Tibial nerve (tissue), 4 donors: ENCODE results near the gene MTURN. TPM values are rescaled to one million over a fixed set of nuclear protein-coding genes. Genes with fewer than 3 reads are reported as not detected.
"Not testable (repeated sequence)": the region's sequence is repeated elsewhere in the genome, so short reads cannot be mapped to it uniquely, and the experiment has no call there.

ENCODE experiments used
- DNase-seq, 2 donors: peaks; one replicate each; pipeline ENCODE4 v3.0.0-alpha.2; 2019; ENCODE audit warnings: low spot score in 2 of 2
- H3K27ac ChIP-seq, 4 donors: fragments of 200-600 bp; sonication (generic) in 3 of 4; one replicate each; pipeline ENCODE4 v1.5.1; 2017 to 2019; ENCODE audit warnings: mild to moderate bottlenecking in 1 of 4
- H3K27me3 ChIP-seq, 2 donors: fragments of 200-600 bp; sonication (generic) in 1 of 2; one replicate each; pipeline versions ENCODE4 v1.5.1 to v1.6.0; 2017 to 2019
- H3K36me3 ChIP-seq, 3 donors: fragments of 200-600 bp; sonication (generic); one replicate each; pipeline ENCODE4 v1.5.1; 2018 to 2019
- H3K4me1 ChIP-seq, 4 donors: fragments of 200-600 bp; sonication (generic) in 3 of 4; one replicate each; pipeline ENCODE4 v1.5.1; 2017 to 2019
- H3K4me3 ChIP-seq, 4 donors: fragments of 200-600 bp; sonication (generic) in 3 of 4; one replicate each; pipeline ENCODE4 v1.5.1; 2017 to 2019; ENCODE audit warnings: mild to moderate bottlenecking in 1 of 4, moderate library complexity in 1 of 4
- H3K9me3 ChIP-seq, 4 donors: fragments of 200-600 bp; sonication (generic) in 3 of 4; one replicate each; pipeline ENCODE4 v1.5.1; 2017 to 2019
- EP300 ChIP-seq, 2 donors: sonication (generic); formaldehyde crosslinking; IDR thresholded peaks; one replicate each; pipeline ENCODE4 v1.6.1; 2017; ENCODE audit warnings: antibody characterized with exemption in 2 of 2, mild to moderate bottlenecking in 1 of 2
- POLR2A ChIP-seq, 2 donors: fragments of 450-650 bp; IDR thresholded peaks; one replicate each; pipeline ENCODE4 v1.6.1; 2017; ENCODE audit warnings: antibody characterized with exemption in 2 of 2, mild to moderate bottlenecking in 2 of 2, moderate library complexity in 2 of 2
- WGBS, 2 donors: methylation state at CpG; one replicate each; pipeline ENCODE4 v1.1.5; 2018; 5-methylcytosine and 5-hydroxymethylcytosine counted together
- total RNA-seq, 4 donors: library from RNA; depleted of rRNA; stranded (reverse); fragments of >200 nt; gene quantifications; one replicate each; pipeline ENCODE4 v1.1.0, GENCODE V29; 2016
- TF ChIP-seq, protein P1 (sequence below), 5 experiments: fragments of 200-600 bp in 3 of 5; fragments of 450-650 bp in 2 of 5; sonication (generic) in 3 of 5; IDR thresholded peaks; one replicate each; pipeline ENCODE4 v1.5.1; 2016 to 2019; ENCODE audit warnings: antibody characterized with exemption in 5 of 5, mild to moderate bottlenecking in 3 of 5, moderate library complexity in 2 of 5

MTURN gene
- total RNA-seq, 4 donors from 2014 or later, result 156 to 246 (median 186) TPM

- DNase-seq, result no peak
- Histone ChIP-seq H3K27ac (peak overlapping the region in 3 of 4 donors; percentile 37 to 94 (median 87)), H3K27me3 (no peaks in the 10 kb centered on the region), H3K4me1 (peaks cover 0 to 72% (median 27%) of the 10 kb centered on the region in 4 donors), H3K4me3 (no peak overlapping the region), H3K9me3 (no peaks in the 10 kb centered on the region), H3K36me3 (no peaks in the 10 kb centered on the region)
- 67 to 72% methylated on average over 4 of the region's 4 CpGs for WGBS, 2 donors
- TF ChIP-seq EP300 (IDR thresholded peaks at IDR 0.05) (no peak), POLR2A (IDR thresholded peaks at IDR 0.05) (no peak)
- TF ChIP-seq, protein P1, sequence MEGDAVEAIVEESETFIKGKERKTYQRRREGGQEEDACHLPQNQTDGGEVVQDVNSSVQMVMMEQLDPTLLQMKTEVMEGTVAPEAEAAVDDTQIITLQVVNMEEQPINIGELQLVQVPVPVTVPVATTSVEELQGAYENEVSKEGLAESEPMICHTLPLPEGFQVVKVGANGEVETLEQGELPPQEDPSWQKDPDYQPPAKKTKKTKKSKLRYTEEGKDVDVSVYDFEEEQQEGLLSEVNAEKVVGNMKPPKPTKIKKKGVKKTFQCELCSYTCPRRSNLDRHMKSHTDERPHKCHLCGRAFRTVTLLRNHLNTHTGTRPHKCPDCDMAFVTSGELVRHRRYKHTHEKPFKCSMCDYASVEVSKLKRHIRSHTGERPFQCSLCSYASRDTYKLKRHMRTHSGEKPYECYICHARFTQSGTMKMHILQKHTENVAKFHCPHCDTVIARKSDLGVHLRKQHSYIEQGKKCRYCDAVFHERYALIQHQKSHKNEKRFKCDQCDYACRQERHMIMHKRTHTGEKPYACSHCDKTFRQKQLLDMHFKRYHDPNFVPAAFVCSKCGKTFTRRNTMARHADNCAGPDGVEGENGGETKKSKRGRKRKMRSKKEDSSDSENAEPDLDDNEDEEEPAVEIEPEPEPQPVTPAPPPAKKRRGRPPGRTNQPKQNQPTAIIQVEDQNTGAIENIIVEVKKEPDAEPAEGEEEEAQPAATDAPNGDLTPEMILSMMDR (IDR thresholded peaks at IDR 0.05), result no peak
Measured at GRCh38 chr7:30183749-30184369, 49.1 kb downstream of the MTURN start.

- no peaks in the 10 kb centered on the region for H3K36me3 ChIP-seq
- H3K9me3 ChIP-seq, result no peaks in the 10 kb centered on the region
- peaks cover 0 to 63% (median 18%) of the 10 kb centered on the region in 4 donors for H3K4me1 ChIP-seq
- no peak overlapping the region for H3K4me3 ChIP-seq
- H3K27ac ChIP-seq, result peak overlapping the region in 3 of 4 donors; percentile 37 to 94 (median 87)
- no peaks in the 10 kb centered on the region for H3K27me3 ChIP-seq
- DNase-seq, result no peak
- no peak for TF ChIP-seq POLR2A (IDR thresholded peaks at IDR 0.05)
- TF ChIP-seq, protein P1 (IDR thresholded peaks at IDR 0.05), result no peak
- TF ChIP-seq EP300 (IDR thresholded peaks at IDR 0.05), result peak in 1 of 2 donors; percentile 81
- 43 to 52% methylated on average over 4 of the region's 4 CpGs for WGBS, 2 donors
Measured at GRCh38 chr7:30184791-30185487, 50.2 kb downstream of the MTURN start.

DNA sequence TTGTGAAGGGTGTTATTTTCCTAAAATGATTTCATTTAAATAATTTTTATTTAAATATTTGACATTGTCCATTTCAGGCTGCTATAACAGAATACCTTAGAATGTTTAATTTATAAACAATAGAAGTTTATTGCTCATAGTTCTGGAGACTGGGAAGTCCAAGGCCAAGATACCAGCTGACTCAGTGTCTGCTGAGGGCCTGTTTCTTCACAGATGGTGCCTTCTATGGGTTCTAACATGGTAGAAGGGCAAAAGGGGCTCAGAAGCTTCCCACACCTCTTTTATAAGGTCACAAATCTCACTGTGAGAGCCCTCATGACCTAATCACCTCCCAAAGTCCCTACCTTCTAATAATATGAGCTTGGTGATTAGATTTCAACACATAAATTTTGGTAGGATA is 50.7 kb downstream of the MTURN start:
- no peak for DNase-seq
- no peak overlapping the region for H3K4me3 ChIP-seq
- peak overlapping the region in 2 of 4 donors; percentile 87 to 94 for H3K27ac ChIP-seq
- H3K4me1 ChIP-seq, result peaks cover 0 to 57% (median 13%) of the 10 kb centered on the region in 4 donors
- H3K9me3 ChIP-seq, result no peaks in the 10 kb centered on the region
- H3K27me3 ChIP-seq, result no peaks in the 10 kb centered on the region
- H3K36me3 ChIP-seq, result no peaks in the 10 kb centered on the region
- TF ChIP-seq, protein P1 (IDR thresholded peaks at IDR 0.05), result no peak
- no peak for TF ChIP-seq POLR2A (IDR thresholded peaks at IDR 0.05)
- no peak for TF ChIP-seq EP300 (IDR thresholded peaks at IDR 0.05)

- Histone ChIP-seq H3K9me3 (no peaks in the 10 kb centered on the region), H3K36me3 (peaks cover 0 to 5% (median 0%) of the 10 kb centered on the region in 3 donors), H3K4me3 (no peak overlapping the region), H3K27me3 (no peaks in the 10 kb centered on the region), H3K27ac (peak overlapping the region in 2 of 4 donors; percentile 87 to 94), H3K4me1 (peaks cover 0 to 45% (median 8%) of the 10 kb centered on the region in 4 donors)
- no peak for TF ChIP-seq POLR2A (IDR thresholded peaks at IDR 0.05)
- TF ChIP-seq EP300 (IDR thresholded peaks at IDR 0.05), result no peak
- TF ChIP-seq, protein P1 (IDR thresholded peaks at IDR 0.05), result no peak
- 100% methylated on average over 1 of the region's 1 CpG for WGBS, 2 donors
- no peak for DNase-seq
Measured at GRCh38 chr7:30186725-30187124, 51.9 kb downstream of the MTURN start.

DNA sequence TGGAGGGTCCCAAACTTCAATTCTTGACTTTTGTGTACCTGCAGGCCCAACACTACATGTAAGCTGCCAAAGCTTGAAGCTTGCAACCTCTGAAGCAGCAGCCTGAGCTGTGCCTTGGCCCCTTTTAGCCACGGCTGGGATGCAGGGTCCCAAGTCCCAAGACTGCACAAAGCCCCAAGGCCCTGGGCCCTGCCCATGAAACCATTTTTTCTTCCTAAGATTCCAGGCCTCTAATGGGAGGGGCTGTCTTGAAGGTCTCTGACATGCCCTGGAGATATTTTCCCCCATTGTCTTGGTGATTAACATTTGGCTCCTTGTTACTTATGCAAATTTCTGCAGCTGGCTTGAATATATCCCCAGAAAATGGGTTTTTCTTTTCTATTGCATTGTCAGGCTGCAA is 52.7 kb downstream of the MTURN start:
- Histone ChIP-seq H3K27me3 (no peaks in the 10 kb centered on the region), H3K4me1 (peaks cover 0 to 41% (median 8%) of the 10 kb centered on the region in 4 donors), H3K27ac (peak overlapping the region in 2 of 4 donors; percentile 19 to 87), H3K9me3 (no peaks in the 10 kb centered on the region), H3K36me3 (peaks cover 0 to 5% (median 0%) of the 10 kb centered on the region in 3 donors), H3K4me3 (no peak overlapping the region)
- 89 to 100% methylated on average over 1 of the region's 1 CpG for WGBS, 2 donors
- DNase-seq, result no peak
- TF ChIP-seq, protein P1 (IDR thresholded peaks at IDR 0.05), result no peak
- TF ChIP-seq POLR2A (IDR thresholded peaks at IDR 0.05), result no peak
- no peak for TF ChIP-seq EP300 (IDR thresholded peaks at IDR 0.05)

- H3K27me3 ChIP-seq, H3K36me3 ChIP-seq, DNase-seq, H3K9me3 ChIP-seq, H3K4me3 ChIP-seq: not testable (repeated sequence)
- H3K4me1 ChIP-seq, result peaks cover 0 to 32% (median 6%) of the 10 kb centered on the region in 4 donors
- H3K27ac ChIP-seq, result peak overlapping the region in 1 of 4 donors; percentile 32
- 85 to 88% methylated on average over 2 of the region's 2 CpGs for WGBS, 2 donors
Measured at GRCh38 chr7:30188381-30188780, 53.6 kb downstream of the MTURN start.
